Thoracic aorta (tissue), 2 donors: ENCODE data around the gene LPGAT1. TPM values are rescaled to one million over a fixed set of nuclear protein-coding genes. Genes with fewer than 3 reads are reported as not detected.

Experiments
- ATAC-seq: fragments of 150-250 bp; one replicate; pipeline ENCODE4 v1.8.0; 2017; ENCODE audit warnings: low read depth; ENCODE audit not compliant: insufficient number of reproducible peaks, low FRiP score
- DNase-seq: peaks from one replicate; pipeline ENCODE4 v3.0.0-alpha.2; 2020; ENCODE audit warnings: low spot score
- H3K27ac ChIP-seq, 2 donors: fragments of 200-600 bp; sonication (generic); 1 replicate in 1 of 2; 2 replicates in 1 of 2; pipeline ENCODE4 v1.5.1; 2016; ENCODE audit warnings: mild to moderate bottlenecking in 2 of 2, moderate library complexity in 2 of 2
- H3K27me3 ChIP-seq: fragments of 200-600 bp; sonication (generic); replicated peaks from 2 replicates; pipeline ENCODE4 v1.6.0; 2016; ENCODE audit warnings: mild to moderate bottlenecking; ENCODE audit not compliant: insufficient read depth
- H3K36me3 ChIP-seq: fragments of 200-600 bp; sonication (generic); one replicate; pipeline ENCODE4 v1.5.1; 2016
- H3K4me1 ChIP-seq, 2 donors: fragments of 200-600 bp; sonication (generic); 1 replicate in 1 of 2; 2 replicates in 1 of 2; pipeline versions ENCODE4 v1.5.1 to v1.6.0; 2016; ENCODE audit warnings: low read depth in 2 of 2, mild to moderate bottlenecking in 1 of 2; ENCODE audit not compliant: control insufficient read depth in 1 of 2
- H3K4me3 ChIP-seq: fragments of 200-600 bp; sonication (generic); 2 replicates; pipeline ENCODE4 v1.5.1; 2016; ENCODE audit warnings: mild to moderate bottlenecking
- H3K9me3 ChIP-seq: fragments of 200-600 bp; sonication (generic); 2 replicates; pipeline ENCODE4 v1.5.1; 2016
- total RNA-seq, 2 donors: library from RNA; depleted of rRNA; stranded (reverse); fragments of >200 nt; gene quantifications; one replicate each; pipeline versions ENCODE4 v1.1.0 to v1.2.3, GENCODE V29; 2016
- TF ChIP-seq, protein P1 (sequence below): fragments of 200-600 bp; sonication (generic); IDR thresholded peaks from one replicate; pipeline ENCODE4 v1.5.1; 2019; ENCODE audit warnings: antibody characterized with exemption

Gene LPGAT1
- total RNA-seq, 2 donors from 2014 or later, result 32.5 to 48.0 TPM

- no peak for ATAC-seq
Measured at GRCh38 chr1:211788626-211789025, 41.9 kb downstream of the LPGAT1 start.

DNA sequence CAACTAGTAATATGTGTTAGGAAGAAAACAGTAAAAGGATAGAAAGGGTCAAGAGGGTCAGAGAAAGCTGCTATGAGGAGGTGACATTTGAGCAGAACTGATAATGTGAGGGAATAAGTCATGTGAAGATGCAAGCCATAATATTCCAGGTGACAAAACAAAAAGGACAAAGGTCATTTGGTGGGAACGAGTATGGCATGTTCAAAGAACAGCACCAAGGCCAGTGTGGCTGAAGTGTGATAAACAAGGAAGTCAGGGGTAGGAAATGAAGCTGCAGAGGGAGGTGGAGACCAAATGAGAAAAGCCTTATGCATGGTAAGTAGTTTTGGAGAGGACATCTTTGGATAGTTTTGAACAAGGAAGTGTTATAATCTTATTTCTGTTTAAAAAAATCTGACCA is 46.7 kb downstream of the LPGAT1 start:
- H3K4me1 ChIP-seq, result peaks cover 3 to 15% of the 10 kb centered on the region in 2 donors
- H3K36me3 ChIP-seq, result no peaks in the 10 kb centered on the region
- TF ChIP-seq, protein P1, sequence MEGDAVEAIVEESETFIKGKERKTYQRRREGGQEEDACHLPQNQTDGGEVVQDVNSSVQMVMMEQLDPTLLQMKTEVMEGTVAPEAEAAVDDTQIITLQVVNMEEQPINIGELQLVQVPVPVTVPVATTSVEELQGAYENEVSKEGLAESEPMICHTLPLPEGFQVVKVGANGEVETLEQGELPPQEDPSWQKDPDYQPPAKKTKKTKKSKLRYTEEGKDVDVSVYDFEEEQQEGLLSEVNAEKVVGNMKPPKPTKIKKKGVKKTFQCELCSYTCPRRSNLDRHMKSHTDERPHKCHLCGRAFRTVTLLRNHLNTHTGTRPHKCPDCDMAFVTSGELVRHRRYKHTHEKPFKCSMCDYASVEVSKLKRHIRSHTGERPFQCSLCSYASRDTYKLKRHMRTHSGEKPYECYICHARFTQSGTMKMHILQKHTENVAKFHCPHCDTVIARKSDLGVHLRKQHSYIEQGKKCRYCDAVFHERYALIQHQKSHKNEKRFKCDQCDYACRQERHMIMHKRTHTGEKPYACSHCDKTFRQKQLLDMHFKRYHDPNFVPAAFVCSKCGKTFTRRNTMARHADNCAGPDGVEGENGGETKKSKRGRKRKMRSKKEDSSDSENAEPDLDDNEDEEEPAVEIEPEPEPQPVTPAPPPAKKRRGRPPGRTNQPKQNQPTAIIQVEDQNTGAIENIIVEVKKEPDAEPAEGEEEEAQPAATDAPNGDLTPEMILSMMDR, result no peak
- no peak for ATAC-seq
- H3K27ac ChIP-seq, result no peak overlapping the region
- no peaks in the 10 kb centered on the region for H3K9me3 ChIP-seq
- H3K4me3 ChIP-seq, result no peak overlapping the region
- no peak for DNase-seq
- no peaks in the 10 kb centered on the region for H3K27me3 ChIP-seq

More at GRCh38 chr1:211788626-211789025, 41.9 kb downstream of the LPGAT1 start:
- H3K4me3 ChIP-seq, result no peak overlapping the region
- H3K36me3 ChIP-seq, result peaks cover 12% of the 10 kb centered on the region
- no peak overlapping the region for H3K27ac ChIP-seq
- no peak for DNase-seq
- TF ChIP-seq, protein P1, result no peak
- no peaks in the 10 kb centered on the region for H3K27me3 ChIP-seq
- no peaks in the 10 kb centered on the region for H3K4me1 ChIP-seq
- H3K9me3 ChIP-seq, result no peaks in the 10 kb centered on the region

GRCh38 chr1:211783266-211783665 is 47.3 kb downstream of the LPGAT1 start:
- Histone ChIP-seq H3K4me3 (no peak overlapping the region), H3K27me3 (no peaks in the 10 kb centered on the region), H3K9me3 (no peaks in the 10 kb centered on the region), H3K27ac (no peak overlapping the region), H3K4me1 (peaks cover 3 to 15% of the 10 kb centered on the region in 2 donors), H3K36me3 (peaks cover 2% of the 10 kb centered on the region)
- DNase-seq (no peak), ATAC-seq (no peak)
- TF ChIP-seq, protein P1, result no peak

DNA sequence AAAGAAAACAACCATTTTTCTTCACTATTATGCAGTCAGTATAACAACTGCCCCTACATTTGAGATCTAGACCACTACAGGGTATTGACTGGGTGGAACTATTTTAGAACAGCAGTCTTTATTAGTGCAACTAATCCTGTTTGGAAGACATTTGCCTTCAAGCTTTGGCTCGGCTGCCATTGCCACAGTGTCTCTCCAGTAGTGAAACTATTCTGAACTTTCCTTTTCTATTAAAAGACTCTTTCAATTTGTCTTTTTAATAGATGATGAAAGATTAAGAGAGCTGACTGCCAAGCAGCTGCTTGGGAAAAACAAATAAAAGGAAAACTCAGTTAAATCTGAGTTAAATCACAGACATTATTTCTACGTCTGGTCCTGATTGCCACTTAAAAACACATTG is 49.3 kb downstream of the LPGAT1 start:
- TF ChIP-seq, protein P1, result no peak
- ATAC-seq (no peak), DNase-seq (no peak)
- peaks cover 3 to 15% of the 10 kb centered on the region in 2 donors for H3K4me1 ChIP-seq
- H3K27ac ChIP-seq, result no peak overlapping the region
- peaks cover 2% of the 10 kb centered on the region for H3K36me3 ChIP-seq
- no peak overlapping the region for H3K4me3 ChIP-seq
- no peaks in the 10 kb centered on the region for H3K27me3 ChIP-seq
- H3K9me3 ChIP-seq, result no peaks in the 10 kb centered on the region

DNA sequence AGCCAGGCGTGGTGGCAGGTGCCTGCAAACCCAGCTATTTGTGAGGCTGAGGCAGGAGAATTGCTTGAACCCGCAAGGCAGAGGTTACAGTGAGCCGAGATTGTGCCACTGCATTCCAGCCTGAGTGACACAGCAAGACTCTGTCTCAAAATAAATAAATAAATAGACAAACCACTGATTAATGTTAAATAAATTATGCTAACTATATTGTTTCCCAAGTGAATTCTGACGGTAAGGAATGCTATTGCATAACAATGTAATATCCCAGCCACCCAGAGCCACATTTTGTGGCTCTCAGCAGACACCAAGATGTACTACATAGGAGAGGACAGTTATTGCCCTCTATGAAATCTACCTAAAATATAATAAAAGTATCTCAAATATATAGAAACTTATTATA is 55.4 kb downstream of the LPGAT1 start:
- Histone ChIP-seq H3K9me3 (no peaks in the 10 kb centered on the region), H3K4me1 (no peaks in the 10 kb centered on the region), H3K4me3 (no peak overlapping the region), H3K27me3 (no peaks in the 10 kb centered on the region), H3K36me3 (peaks cover 2% of the 10 kb centered on the region), H3K27ac (no peak overlapping the region)
- no peak for ATAC-seq
- no peak for DNase-seq
- TF ChIP-seq, protein P1, result no peak
